GM12864 (cell line): ENCODE results near the gene CRYBA4.

ENCODE experiments used
- DNase-seq: peaks from one replicate; pipeline ENCODE4 v3.0.0-alpha.2; 2011; ENCODE audit warnings: low read depth
- H3K4me3 ChIP-seq: 2 replicates; pipeline ENCODE4 v1.5.1; 2011; ENCODE audit warnings: mild to moderate bottlenecking, low read depth, low read length, control low read depth
- TF ChIP-seq, protein P1 (sequence below): IDR thresholded peaks from 2 replicates; pipeline ENCODE4 v1.5.1; 2011; ENCODE audit warnings: low read depth, mild to moderate bottlenecking, moderate library complexity, low read length, control low read depth, inconsistent platforms; ENCODE audit errors: missing control alignments

CRYBA4 gene

GRCh38 chr22:26621663-26622062, at the start of gene CRYBA4:
TSS of gene CRYBA4 (plus strand) at chr22:26621963. CDS start at chr22:26622597, 634 bp downstream.
- no peak for DNase-seq
- TF ChIP-seq, protein P1, sequence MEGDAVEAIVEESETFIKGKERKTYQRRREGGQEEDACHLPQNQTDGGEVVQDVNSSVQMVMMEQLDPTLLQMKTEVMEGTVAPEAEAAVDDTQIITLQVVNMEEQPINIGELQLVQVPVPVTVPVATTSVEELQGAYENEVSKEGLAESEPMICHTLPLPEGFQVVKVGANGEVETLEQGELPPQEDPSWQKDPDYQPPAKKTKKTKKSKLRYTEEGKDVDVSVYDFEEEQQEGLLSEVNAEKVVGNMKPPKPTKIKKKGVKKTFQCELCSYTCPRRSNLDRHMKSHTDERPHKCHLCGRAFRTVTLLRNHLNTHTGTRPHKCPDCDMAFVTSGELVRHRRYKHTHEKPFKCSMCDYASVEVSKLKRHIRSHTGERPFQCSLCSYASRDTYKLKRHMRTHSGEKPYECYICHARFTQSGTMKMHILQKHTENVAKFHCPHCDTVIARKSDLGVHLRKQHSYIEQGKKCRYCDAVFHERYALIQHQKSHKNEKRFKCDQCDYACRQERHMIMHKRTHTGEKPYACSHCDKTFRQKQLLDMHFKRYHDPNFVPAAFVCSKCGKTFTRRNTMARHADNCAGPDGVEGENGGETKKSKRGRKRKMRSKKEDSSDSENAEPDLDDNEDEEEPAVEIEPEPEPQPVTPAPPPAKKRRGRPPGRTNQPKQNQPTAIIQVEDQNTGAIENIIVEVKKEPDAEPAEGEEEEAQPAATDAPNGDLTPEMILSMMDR = no peak
- no peak within 1 kb of the TSS for H3K4me3 ChIP-seq

DNA sequence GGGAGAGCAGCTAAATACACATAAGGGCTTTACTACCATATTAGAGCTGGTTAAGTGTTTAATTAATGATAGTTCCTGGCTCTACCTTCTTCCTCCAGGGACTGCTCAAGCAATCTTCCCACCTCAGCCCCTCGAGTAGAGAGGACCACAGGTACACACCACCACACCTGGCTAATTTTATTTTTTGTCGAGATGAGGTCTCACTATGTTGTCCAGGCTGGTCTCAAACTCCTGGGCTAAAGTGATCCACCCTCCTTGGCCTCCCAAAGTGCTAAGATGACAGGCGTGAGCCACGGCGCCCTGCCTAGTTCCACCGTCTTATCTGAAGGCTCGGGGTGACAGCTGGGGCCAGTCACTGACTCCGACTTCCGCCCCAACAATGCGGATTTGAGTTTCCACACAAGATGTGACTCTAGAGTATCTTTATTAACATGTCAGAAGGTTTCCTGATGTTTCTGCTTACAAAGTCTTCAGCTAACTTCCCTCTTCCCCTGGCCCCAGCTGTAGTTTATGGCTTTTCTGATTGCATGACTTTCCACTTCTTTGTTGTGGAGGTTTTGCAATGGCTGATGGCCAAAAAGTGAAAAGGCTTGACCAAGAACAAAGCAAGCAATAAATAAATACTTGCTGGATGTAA, 48.6 kb upstream of the CRYBA4 start:
- H3K4me3 ChIP-seq = no peak overlapping the region
- DNase-seq = no peak
- TF ChIP-seq, protein P1 = no peak

GRCh38 chr22:26574001-26574723, 47.6 kb upstream of the CRYBA4 start:
- no peak for DNase-seq
- H3K4me3 ChIP-seq = no peak overlapping the region
- TF ChIP-seq, protein P1 = no peak

GRCh38 chr22:26576026-26576680, 45.6 kb upstream of the CRYBA4 start:
- TF ChIP-seq, protein P1 = no peak
- no peak overlapping the region for H3K4me3 ChIP-seq

DNA sequence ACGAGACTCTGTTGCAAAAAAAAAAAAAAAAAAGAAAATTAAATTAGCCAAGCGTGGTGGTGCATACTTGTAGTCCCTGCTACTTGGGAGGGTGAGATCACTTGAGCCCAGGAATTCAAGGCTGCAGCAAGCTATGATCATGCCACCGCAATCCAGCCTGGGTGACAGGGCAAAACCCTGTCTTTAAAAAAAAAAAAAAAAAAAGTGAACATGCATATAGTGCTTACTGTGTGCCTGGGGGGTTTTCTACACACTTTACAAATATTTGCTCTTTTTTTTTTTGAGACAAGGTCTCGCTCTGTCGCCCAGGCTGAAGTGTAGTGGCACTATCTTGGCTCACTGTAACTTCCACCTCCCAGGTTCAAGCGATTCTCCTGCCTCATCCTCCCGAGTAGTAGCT, 44.7 kb upstream of the CRYBA4 start:
- DNase-seq = no peak
- no peak overlapping the region for H3K4me3 ChIP-seq
- TF ChIP-seq, protein P1 = no peak

More at GRCh38 chr22:26576026-26576680, 45.6 kb upstream of the CRYBA4 start:
- DNase-seq = no peak

- TF ChIP-seq, protein P1 = no peak
- H3K4me3 ChIP-seq = peak overlapping the region; percentile 10; the same call in 1 of the 2 replicates
Observed at GRCh38 chr22:26579331-26579886, 42.4 kb upstream of the CRYBA4 start.

More at GRCh38 chr22:26579331-26579886, 42.4 kb upstream of the CRYBA4 start:
- peak; percentile 41 for DNase-seq
